Right cardiac atrium (tissue), 5 donors: Measurements from ENCODE around the gene SMPD2. TPM values are rescaled to one million over a fixed set of nuclear protein-coding genes. Genes with fewer than 3 reads are reported as not detected.

ENCODE experiments used
- ATAC-seq, 2 donors: fragments of 200-7000 bp; cut with Tn5 transposase; one replicate each; pipeline versions ENCODE4 v1.8.0 to v1.9.1; 2020; ENCODE audit warnings: moderate library complexity in 2 of 2, mild to moderate bottlenecking in 1 of 2
- DNase-seq, 3 donors: peaks; one replicate each; pipeline ENCODE4 v3.0.0-alpha.2; 2020
- H3K27ac ChIP-seq: one replicate; pipeline ENCODE4 v1.5.1; 2013; ENCODE audit warnings: mild to moderate bottlenecking, low read length, control low read depth, moderate library complexity
- H3K27me3 ChIP-seq: one replicate; pipeline ENCODE4 v1.6.1; 2013; ENCODE audit not compliant: control insufficient read depth, insufficient read depth
- H3K4me1 ChIP-seq: one replicate; pipeline ENCODE4 v1.6.1; 2013; ENCODE audit warnings: low read length; ENCODE audit not compliant: control insufficient read depth, insufficient read depth
- H3K4me3 ChIP-seq: one replicate; pipeline ENCODE4 v1.5.1; 2013; ENCODE audit warnings: low read length, control low read depth
- H3K9me3 ChIP-seq: one replicate; pipeline ENCODE4 v1.6.1; 2013; ENCODE audit warnings: low read length; ENCODE audit not compliant: control insufficient read depth
- WGBS: extraction: QIAGEN DNeasy Blood & Tissue Kit; methylation state at CpG from one replicate; pipeline ENCODE4 v1.1.7; 2013; 5-methylcytosine and 5-hydroxymethylcytosine counted together
- intact Hi-C, 4 donors: fragments of 100-400 bp; cut with DNase I; formaldehyde crosslinking; loops; one replicate each; pipeline versions ENCODE4 v1.11.0 to v1.14.0; 2022 to 2023
- polyA plus RNA-seq: library from polyadenylated mRNA; stranded (reverse); fragments of 200-250 nt; gene quantifications from one replicate; pipeline ENCODE4 v1.2.3, GENCODE V29; 2013
- total RNA-seq, 4 donors: library from RNA; stranded (reverse); fragmentation: NEBNext Ultra II Directional; extraction: Animal tissue kit (Norgen Biotek cat#: 25700); gene quantifications; one replicate each; pipeline ENCODE4 v1.2.1, GENCODE V29; 2021
- donor health status: healthy with polysubstance abuse.
- donor health status: DM: no; HTN: yes; CAD: no.
- donor health status: DM: no; HTN: no; CAD: no.
- donor health status: DM: no; HTN: yes; CAD: no; lungs with severe emphysema.
- donor health status: DM: yes; HTN: yes; CAD: no.

SMPD2 gene
- total and polyA plus RNA-seq, 5 donors, result 4.6 to 6.7 (median 5.7) TPM

DNA sequence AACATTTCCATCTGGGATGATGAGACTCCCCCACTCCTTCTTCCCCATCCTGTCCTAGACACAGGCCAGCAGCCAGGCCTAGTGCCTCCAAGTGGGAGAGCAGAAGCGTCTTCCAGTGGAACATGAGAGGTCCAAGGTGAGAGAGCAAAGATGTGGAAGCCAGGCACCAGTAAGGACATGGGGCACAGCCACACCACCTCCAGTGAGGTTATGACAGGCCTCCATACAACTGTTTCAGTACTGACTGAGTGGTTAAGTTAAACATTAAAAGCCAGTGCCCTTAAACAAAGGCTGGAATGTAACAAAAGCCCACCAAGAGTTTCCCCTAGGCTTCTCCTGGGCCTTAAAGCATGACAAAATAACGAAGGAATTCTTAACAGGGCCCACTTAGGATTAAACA, 37.2 kb downstream of the SMPD2 start:
- DNase-seq, result no peak
- 70% methylated on average over 2 of the region's 2 CpGs for WGBS
- H3K27me3 ChIP-seq, result no peaks in the 10 kb centered on the region
- H3K4me3 ChIP-seq, result no peak overlapping the region
- H3K9me3 ChIP-seq, result no peaks in the 10 kb centered on the region
- peaks cover 11% of the 10 kb centered on the region for H3K4me1 ChIP-seq
- no peak overlapping the region for H3K27ac ChIP-seq
- intact Hi-C loops, result no loop called here
- ATAC-seq, result no peak

DNA sequence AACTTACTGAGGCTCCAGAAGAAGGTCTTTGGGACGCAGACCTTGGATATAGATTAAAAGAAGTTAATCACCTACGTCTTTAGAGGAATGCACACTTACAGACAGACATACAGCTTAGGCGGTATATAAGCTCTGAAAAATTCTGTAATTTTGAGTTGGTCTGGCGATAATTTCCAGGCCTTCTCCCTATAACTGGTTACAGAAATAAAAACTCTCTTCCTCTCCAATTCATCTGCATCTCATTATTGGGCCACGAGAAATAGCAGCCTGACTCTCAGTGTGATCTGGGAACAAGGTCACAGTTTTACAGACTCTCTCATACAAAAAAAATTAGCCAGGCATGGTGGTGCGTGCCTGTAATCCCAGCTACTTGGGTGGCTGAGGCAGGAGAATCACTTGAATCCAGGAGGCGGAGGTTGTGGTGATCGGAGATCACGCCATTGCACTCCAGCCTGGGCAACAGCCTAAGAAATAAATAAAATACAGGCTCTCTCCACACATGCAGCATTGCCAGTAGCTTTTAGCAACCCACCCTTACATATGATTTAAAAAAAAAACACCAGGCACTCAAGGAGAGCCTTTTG, 37.8 kb downstream of the SMPD2 start:
- 93% methylated on average over 9 of the region's 9 CpGs for WGBS
- intact Hi-C loops, result no loop called here
- ATAC-seq (no peak), DNase-seq (no peak)
- Histone ChIP-seq H3K27ac (no peak overlapping the region), H3K4me1 (peaks cover 11% of the 10 kb centered on the region), H3K27me3 (no peaks in the 10 kb centered on the region), H3K9me3 (no peaks in the 10 kb centered on the region), H3K4me3 (no peak overlapping the region)

DNA sequence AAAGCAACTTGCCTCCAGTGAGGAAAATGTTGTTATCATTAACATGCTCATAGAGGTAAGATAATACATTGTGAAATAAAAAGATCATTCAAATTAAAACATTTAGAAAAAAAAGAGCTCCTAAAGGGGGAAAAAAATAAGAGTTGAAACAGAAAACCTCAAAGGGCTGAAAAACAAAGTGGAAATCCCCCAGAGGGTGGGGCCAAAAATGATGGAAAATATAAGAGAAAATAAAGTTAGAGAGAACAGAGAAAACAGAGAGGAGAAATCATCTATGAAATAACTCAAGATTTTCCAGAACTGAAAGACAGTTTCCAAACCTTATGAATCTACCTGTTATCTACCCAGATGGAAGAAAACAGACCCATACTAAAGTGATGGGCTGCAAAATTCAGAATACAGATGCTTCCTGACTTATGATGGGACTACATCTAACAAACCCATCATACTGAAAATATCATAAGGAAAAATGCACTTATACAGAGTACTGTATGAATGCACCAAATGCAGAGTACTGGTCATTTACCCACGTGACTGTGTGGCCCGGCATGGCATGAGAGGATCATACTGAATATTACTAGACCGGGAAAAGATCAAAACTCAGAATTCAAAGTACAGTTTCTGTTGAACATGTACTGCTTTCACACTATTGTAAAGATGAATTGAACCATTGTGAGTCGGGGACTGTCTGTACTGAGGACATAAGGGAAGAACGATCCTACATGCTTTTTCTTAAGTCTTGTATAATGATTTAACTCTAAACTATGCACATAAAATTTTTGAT, 38.5 kb downstream of the SMPD2 start:
- no peak for DNase-seq
- peaks cover 11% of the 10 kb centered on the region for H3K4me1 ChIP-seq
- WGBS, result 87% methylated on average over 5 of the region's 5 CpGs
- no peak overlapping the region for H3K4me3 ChIP-seq
- intact Hi-C loops, result no loop called here
- no peak overlapping the region for H3K27ac ChIP-seq
- H3K9me3 ChIP-seq, result no peaks in the 10 kb centered on the region
- no peaks in the 10 kb centered on the region for H3K27me3 ChIP-seq
- no peak for ATAC-seq

DNA sequence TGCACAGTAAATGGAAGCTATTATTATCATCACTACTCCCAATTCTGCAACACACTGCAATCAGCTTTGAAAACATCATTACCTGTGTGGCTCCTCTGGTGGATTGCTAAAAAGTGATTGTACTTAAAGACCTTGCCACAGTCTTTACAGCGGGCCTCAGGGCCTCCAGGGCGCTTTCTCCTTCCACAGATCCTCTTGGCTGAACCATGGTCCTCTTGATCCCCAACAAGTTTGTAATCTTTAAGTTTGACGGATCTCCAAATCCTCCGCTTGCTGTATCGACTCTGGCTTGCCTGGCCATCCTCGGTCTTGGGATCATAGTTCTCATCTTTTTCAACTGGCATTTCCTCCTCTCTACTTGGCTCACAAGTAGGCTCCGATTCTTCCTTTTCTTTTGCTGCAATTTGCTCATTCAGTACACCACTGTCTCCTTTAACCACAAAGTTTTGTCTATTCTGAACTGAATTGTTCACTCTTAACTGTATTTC, 40.5 kb downstream of the SMPD2 start:
- 96% methylated on average over 7 of the region's 7 CpGs for WGBS
- ATAC-seq, result no peak
- Histone ChIP-seq H3K4me3 (no peak overlapping the region), H3K27me3 (no peaks in the 10 kb centered on the region), H3K4me1 (peaks cover 11% of the 10 kb centered on the region), H3K9me3 (no peaks in the 10 kb centered on the region), H3K27ac (no peak overlapping the region)
- intact Hi-C loops, result no loop called here
- no peak for DNase-seq

DNA sequence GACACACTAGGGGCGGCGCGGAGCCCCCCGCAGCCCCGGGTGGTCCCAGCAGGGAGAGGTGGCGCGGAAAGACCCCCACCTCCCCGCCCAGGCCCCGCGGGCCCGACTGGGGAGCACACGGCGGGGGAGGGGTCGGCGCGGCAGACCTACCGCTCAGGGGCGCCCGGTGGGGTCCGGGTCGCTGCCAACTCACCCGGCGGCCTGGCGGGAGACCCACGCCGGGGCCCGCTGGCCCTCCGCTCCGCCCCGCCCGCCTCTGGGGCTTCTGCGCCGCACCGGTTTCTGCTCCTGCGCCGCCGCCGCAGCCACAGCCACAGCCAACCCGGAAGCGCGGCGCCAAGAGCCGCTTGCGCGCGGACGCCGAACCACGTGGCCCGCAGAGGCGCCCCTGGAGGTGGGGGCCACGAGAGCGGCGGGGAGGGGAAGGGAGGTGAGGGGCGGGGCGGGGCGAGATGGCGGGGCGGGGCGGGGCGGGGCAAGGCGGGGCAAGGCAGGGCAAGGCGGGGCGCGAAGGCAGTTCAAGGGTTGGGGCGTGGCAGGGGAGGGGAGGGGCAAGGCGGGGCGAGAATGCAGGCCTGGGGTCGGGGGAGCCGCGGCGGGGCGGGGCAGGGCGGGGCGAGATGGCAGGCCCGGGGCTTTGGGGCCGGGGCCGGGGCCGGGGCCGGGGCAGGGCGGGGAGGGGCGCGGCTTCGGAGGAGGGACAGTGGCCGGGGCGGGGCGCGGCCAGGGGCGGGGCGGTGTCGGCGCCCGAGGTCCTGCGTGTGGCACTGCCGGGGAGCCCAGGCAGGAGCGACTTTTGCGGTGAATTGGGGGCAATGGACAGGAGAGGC, 42.6 kb downstream of the SMPD2 start, which contains the start of gene ZBTB24:
ZBTB24 (minus strand) TSS at position 315 of the 830 bp plus-strand sequence. CDS start 1,193 bp downstream, outside the sequence.
- WGBS, result 2% methylated on average over 95 of the region's 97 CpGs

DNA sequence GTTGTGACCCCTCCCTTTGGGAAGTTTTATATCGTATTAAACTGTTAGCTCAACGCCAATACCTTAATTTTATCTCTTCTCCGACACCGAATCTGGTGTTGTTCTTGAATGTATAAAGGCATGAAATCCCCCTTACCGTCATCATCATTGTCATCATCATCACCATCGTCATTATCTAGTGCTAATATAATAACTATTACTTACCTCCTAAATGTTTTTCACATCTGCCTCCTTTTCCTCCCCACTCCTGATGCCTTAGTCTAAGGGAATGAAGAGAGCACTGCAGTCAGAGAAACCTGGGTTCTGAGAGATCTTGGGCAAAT, 43.2 kb downstream of the SMPD2 start:
- Histone ChIP-seq H3K27me3 (no peaks in the 10 kb centered on the region), H3K4me3 (peak overlapping the region; percentile 98), H3K27ac (peak overlapping the region; percentile 62), H3K9me3 (no peaks in the 10 kb centered on the region), H3K4me1 (peaks cover 11% of the 10 kb centered on the region)
- ATAC-seq, result no peak
- under 1% methylated on average over 6 of the region's 6 CpGs for WGBS
- no peak for DNase-seq
- intact Hi-C loops, result no loop called here

More for the DNA sequence above, 42.6 kb downstream of the SMPD2 start, which contains the start of gene ZBTB24:
- peak within 1 kb of the TSS; percentile 98 for H3K4me3 ChIP-seq
- H3K27me3 ChIP-seq, result no peaks in the 10 kb centered on the region
- no peaks in the 10 kb centered on the region for H3K9me3 ChIP-seq
- peak; percentile 92 to 97 (median 97) for DNase-seq
- ATAC-seq, result peak; percentile 97
- peaks cover 11% of the 10 kb centered on the region for H3K4me1 ChIP-seq
- intact Hi-C loops, result no loop called here
- peak within 1 kb of the TSS; percentile 63 for H3K27ac ChIP-seq

DNA sequence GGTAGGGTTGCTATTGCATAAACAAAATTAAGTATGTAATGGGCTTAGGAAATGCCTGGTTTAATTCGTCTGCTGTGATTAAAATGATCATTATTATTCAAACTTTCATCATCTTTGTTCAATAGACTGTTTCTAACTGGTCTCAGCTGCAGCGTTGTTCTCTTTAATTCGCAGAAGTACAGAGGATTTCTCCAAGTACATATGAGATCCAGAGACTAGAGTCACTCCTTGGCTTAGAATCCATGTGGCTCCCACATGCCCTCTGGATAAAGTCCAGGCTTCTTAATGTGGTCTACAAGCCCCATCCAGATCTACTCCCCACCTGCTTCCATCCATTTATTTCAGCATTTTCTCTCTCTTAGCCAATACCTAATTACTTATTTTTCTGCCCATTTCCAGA, 43.6 kb downstream of the SMPD2 start:
- WGBS, result 43% methylated on average over 3 of the region's 3 CpGs
- ATAC-seq, result no peak
- H3K4me1 ChIP-seq, result peaks cover 11% of the 10 kb centered on the region
- H3K27ac ChIP-seq, result no peak overlapping the region
- H3K4me3 ChIP-seq, result no peak overlapping the region
- DNase-seq, result no peak
- H3K9me3 ChIP-seq, result no peaks in the 10 kb centered on the region
- intact Hi-C loops, result no loop called here
- H3K27me3 ChIP-seq, result no peaks in the 10 kb centered on the region

DNA sequence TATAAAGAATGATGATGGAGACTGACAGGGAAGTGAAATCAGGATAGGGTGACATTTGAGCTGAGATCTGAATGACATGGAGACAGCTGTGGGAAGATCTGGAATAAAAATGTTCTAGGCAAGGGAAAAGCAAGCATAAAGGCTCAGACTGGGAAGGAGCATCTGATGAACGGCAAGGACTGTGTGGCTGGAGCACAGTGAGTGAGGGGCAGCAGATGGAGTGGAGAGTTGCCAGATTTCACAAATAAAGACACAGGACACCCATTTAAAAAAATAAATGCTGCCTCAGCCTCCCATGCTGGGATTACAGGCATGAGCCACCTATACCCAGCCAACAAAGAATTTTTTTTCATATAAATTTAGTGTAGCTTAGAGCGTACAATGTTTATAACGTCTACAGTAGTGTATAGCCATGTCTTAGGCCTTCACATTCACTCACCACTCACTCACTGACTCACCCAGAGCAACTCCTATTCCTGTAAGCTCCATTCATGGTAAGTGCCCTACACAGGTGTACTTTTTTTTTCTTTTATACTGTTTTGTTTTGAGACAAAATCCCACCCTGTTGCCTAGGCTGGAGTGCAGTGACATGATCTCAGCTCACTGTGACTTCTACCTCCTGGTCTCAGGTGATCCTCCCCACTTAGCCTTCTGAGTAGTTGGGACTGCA, 44.9 kb downstream of the SMPD2 start:
- ATAC-seq (no peak), DNase-seq (no peak)
- intact Hi-C loops, result no loop called here
- Histone ChIP-seq H3K27me3 (no peaks in the 10 kb centered on the region), H3K27ac (no peak overlapping the region), H3K4me1 (peaks cover 7% of the 10 kb centered on the region), H3K4me3 (no peak overlapping the region), H3K9me3 (no peaks in the 10 kb centered on the region)
- 66% methylated on average over 3 of the region's 3 CpGs for WGBS

DNA sequence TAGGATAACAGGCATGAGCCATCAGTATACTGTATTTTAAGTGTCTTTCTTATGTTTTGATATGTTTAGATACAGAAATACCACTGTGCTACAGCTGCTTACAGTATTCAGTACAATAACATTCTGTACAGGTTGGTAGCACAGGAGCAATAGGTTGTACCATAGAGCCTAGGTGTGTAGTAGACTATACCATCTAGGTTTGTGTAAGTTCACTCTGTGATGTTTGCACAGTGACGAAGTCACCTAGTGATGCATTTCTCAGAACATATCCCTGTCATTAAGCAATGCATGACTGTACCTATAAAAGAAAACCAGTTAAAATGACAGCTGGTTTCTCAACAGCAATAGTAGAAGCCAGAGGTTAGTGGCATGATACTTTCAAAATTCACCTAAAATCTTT, 45.5 kb downstream of the SMPD2 start:
- Histone ChIP-seq H3K4me1 (peaks cover 5% of the 10 kb centered on the region), H3K27ac (no peak overlapping the region), H3K4me3 (no peak overlapping the region), H3K27me3 (no peaks in the 10 kb centered on the region), H3K9me3 (no peaks in the 10 kb centered on the region)
- intact Hi-C loops, result no loop called here
- WGBS, result 99% methylated on average over 1 of the region's 1 CpG
- DNase-seq (no peak), ATAC-seq (no peak)

DNA sequence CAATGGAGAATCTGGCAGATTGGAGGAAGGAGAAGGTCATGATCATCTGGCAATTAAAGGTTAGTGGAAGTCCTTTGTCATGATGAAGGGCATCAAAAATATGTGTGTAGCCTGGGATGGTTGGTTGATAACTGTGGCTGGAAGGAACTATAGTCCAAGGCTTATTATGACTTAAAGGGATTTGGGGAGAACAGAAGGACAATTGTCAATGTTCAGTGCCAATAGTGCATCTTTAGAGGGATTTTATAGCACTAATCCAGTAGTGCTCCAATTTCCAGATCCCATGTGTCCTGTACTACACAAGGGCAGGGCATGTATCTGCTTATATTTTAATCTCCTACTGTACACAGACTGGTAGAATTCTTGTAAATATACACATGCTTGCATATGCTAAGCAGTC, 47.5 kb downstream of the SMPD2 start:
- intact Hi-C loops, result no loop called here
- no peak overlapping the region for H3K4me3 ChIP-seq
- H3K4me1 ChIP-seq, result peaks cover 3% of the 10 kb centered on the region
- H3K27me3 ChIP-seq, result no peaks in the 10 kb centered on the region
- H3K9me3 ChIP-seq, result no peaks in the 10 kb centered on the region
- no peak for DNase-seq
- H3K27ac ChIP-seq, result no peak overlapping the region
- ATAC-seq, result no peak
